Skin of body (tissue), 2 donors: ENCODE results near the gene KPRP. TPM values are rescaled to one million over a fixed set of nuclear protein-coding genes. Genes with fewer than 3 reads are reported as not detected.

Experiments
- DNase-seq: peaks from one replicate; lab custom pipeline; 2025; lab: John Stamatoyannopoulos, UW
- total RNA-seq: library from RNA; depleted of rRNA; stranded (reverse); fragments of >200 nt; gene quantifications from one replicate; pipeline ENCODE4 v1.2.3, GENCODE V29; 2014

Gene KPRP, protein sequence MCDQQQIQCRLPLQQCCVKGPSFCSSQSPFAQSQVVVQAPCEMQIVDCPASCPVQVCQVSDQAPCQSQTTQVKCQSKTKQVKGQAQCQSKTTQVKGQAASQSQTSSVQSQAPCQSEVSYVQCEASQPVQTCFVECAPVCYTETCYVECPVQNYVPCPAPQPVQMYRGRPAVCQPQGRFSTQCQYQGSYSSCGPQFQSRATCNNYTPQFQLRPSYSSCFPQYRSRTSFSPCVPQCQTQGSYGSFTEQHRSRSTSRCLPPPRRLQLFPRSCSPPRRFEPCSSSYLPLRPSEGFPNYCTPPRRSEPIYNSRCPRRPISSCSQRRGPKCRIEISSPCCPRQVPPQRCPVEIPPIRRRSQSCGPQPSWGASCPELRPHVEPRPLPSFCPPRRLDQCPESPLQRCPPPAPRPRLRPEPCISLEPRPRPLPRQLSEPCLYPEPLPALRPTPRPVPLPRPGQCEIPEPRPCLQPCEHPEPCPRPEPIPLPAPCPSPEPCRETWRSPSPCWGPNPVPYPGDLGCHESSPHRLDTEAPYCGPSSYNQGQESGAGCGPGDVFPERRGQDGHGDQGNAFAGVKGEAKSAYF
- total RNA-seq: 0.89 TPM

DNA sequence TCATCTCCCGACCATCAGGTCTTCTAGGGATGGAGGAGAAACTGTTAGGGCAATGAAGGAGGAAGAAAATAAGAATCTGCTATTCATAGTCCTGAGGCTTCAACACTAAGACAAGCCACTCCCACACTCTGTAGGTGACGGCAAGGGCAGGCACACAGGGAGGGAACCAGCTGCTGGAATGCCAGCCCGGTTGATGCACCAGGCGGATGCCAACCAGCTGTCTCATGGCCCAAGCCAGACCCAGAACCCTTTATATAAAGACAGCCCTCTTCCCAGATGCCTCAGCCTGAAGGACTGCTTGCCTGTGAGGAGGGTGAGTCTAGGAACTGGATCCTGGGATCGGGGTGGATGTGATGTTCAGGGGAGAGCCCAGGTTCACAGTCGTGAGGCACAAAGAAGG lies at the start of gene KPRP:
TSS of gene KPRP (plus strand) at position 279 of the 400 bp plus-strand sequence. CDS start 1,564 bp downstream, outside the sequence.
- no peak for DNase-seq

DNA sequence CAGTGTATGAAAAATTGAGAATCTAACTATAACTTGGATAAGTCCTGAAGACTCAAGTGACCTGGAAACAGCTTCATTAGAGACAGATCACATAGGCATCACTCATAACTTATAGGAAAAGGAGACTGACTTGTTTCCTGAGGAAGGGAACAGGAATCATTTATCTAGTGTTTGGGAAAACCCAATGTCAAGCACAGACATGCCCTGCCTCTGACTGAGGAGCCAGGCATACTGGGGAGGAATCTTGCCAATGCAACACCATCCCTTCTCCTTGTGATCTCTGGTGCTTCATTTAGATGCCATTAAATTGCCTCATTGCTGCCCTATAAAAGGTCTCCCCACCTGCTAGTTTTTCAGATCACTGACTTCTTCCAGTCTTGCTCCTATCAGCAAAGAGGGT lies 39.6 kb upstream of the KPRP start:
- no peak for DNase-seq

DNA sequence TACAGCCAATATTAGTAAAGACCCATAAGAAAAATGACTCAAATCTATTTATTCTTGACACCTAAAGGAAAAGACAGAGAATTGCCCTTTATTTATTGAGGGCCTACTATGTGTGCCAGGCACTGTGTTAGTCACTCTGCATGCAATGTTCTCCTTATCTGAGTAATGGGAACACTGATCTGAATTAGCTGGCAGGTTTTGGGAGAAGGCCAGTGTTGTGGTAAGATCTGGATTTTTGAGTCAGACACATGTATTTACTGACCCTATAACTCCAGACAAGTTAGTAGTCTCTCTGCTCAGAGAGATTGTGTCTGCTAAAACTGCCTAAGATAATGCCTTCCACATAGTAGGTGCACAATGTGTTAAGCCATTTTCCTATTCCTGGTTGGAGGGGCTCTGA lies 32.6 kb upstream of the KPRP start:
- no peak for DNase-seq

DNA sequence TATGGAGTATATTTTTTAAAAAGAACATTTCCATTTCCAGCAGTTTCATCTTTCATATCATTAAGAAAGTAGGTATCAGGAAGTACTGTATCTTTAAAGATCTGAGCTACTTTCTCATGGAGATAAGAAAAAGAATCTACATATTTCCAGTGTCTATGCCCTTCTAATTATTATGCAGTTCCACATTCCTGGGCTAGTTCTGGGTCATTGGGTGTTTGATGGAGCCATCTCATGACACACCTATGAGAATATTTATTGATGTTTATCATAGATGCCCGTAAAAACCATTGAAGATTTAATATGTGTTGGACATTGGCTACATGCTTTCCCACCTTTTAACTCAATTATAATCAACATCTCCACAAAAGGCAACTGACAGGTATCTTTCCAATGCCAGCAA lies 28.8 kb upstream of the KPRP start:
- DNase-seq: no peak

DNA sequence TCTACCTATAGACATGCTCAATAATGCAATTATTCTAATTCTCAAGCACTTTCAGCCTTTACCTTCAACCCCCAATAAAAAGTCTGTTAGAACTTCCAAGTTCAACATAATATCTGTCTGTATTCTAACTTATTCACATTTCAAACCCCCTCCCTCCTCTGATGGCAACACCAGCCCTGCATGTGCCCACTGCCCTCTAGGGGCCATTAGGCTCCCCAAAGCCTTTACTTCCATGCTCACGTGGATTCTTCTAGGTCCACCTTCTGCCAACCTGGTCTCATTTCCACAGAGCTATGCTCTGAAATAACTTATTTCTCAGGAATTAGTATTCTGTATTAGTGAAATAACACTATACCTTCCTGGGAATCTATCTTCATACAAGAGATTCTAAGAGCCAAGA lies 22.2 kb upstream of the KPRP start:
- DNase-seq: no peak

DNA sequence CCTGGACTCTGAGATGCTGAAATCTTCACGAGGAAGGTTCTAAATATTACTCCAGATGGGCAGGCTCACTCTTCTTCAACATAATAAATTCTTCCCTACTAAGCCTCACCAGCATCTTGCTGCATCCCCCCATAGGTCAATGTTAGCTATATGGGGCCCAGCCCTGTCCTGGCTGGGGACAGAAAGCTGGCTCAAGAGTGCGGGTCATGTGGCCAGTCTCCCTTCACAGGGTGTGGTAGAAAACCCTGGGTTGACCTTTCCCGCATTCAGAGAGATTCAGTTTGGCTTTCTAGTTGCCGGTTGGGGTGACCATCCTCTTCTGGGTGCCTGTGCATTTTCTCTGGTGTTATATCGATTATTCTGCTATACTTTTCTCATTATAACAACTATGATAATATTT lies 19.8 kb upstream of the KPRP start:
- no peak for DNase-seq

DNA sequence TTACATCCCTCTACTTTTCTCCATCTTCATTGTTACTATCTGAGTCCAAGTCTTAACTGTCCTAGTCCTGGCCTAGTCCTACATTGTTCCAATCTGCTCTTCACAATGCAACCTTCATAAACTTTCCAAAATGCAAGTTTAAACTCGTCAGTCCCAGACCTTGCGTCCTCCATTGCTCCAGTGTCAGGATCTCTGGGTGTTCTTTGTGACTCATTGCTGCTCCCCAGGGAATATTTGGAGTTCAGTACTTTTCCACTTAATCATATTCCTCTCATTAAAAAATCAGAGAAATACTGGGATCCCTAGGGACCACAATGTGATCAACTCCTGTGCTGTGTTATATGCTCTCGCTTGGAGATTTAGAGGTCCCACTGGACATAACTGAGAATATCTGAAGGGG lies 18.0 kb upstream of the KPRP start:
- DNase-seq: no peak

DNA sequence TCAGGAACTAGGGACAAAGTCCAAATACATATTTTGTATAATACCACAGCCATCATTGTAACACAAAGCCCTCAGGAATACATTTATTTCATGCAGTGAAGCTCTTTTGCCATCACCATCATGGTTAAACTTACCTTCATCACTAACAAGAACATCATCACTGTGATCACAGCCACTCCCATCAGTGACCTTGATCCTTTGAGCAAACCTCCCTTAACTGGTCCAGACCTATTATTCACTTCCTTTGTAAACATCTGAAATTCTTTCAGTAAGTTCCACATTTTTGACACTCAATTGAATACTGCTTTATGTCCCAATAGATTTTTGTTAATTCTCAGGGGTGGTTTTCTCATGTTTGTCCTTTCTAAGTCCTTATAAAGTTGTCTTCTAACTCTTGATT lies 16.2 kb upstream of the KPRP start:
- DNase-seq: no peak

DNA sequence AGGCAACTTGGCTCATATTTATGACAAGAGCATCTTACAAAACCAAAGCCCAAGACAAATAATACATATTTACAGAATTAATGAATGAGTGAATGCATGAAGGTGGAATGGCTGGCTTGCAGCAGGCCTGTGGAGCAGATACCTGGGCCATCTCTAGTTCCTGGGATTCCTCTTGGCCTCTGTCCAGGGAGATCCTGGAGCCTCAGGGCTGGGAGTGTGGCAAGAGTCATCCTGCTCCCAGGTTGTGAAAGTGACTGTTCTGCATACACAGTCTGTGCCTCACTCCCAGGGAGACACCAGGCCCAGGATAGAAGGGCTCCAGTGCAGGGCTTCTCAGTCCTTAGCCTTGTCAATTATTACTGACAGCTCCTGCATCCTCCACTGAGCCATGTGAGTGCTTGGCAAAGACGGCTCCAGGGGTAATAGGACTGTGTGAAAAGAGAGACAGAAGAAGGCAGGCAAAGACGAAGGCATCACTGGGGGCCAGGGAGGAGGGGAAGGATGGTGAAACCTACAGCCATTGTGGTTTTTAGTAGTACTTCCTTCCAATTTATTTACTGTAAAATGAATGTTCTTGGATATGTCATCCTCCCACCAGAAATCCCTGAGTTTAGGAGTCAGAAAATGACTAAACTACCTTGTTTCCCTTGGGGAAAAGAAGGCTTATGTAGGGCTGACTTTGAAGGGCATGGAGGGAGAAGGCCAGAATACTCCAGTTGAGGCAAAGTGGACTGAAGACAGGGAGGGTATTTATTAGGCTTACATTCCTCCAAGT lies 14.3 kb upstream of the KPRP start:
- no peak for DNase-seq

DNA sequence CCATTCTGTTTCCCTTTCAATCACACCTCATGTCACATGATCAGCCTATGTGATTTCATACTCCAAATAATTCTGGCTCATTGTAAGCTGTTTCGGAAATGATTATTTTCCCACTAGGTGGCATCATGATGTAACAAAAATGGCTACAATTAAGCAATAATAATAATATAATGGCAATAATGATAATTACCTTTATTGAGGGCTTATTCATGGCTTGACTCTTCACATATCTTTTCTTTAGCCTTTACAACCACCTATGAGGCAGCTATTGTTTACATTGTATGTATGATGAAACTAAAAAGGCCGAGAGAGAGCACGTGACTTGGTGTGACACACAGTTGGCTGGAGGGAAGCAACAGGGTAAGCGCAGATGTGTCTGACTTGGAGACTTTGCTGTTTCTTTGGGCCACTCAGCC lies 12.5 kb upstream of the KPRP start:
- DNase-seq: no peak

DNA sequence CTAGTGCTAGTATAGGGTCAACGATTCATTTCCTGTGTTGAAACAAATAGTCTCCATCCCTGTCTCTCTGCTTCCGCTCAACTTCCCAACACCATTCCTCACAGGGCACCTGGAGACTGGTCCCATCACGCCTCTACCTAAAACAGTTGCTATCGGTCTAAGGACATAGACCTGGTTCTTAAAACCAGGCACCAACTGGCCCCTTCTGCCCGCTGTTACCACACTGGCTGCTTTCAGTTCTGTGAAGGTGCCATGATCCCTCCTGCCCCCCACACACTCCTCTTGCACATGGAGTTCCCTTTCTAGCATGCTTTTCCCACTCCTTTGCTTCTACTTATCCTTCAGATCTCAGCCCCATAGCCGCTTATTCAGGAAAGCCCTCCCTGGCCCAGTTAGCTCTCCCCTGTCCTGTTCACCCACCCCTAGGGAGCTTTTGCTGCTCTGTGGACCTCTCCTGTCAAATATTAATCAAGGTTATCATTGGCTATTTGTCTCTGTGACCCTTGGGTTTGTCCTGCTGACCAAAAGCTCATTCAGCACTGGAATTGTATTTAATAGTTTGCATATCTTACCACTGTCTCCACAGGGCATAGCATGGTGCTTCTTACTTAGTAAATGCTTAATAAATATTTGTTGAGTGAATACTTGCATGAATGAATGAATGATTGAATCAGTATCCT lies 11.9 kb upstream of the KPRP start:
- DNase-seq: no peak

DNA sequence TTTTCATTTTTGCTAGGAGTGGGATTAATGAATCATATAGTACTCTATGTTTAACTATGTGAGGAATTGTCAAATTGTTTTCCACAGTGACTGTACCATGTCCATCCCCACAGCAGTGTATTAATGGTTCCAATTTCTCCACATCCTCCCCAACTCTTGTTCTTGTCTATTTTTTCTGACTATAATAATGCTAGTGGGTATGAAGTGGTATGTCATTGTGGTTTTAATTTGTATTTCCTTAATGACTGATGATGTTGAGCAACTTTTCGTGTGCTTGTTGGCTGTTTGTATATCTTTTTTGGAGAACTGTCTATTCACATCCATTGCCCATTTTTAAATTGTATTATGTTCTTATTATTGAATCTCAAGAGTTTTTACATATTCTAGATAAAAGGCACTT lies 10.0 kb upstream of the KPRP start:
- DNase-seq: no peak

DNA sequence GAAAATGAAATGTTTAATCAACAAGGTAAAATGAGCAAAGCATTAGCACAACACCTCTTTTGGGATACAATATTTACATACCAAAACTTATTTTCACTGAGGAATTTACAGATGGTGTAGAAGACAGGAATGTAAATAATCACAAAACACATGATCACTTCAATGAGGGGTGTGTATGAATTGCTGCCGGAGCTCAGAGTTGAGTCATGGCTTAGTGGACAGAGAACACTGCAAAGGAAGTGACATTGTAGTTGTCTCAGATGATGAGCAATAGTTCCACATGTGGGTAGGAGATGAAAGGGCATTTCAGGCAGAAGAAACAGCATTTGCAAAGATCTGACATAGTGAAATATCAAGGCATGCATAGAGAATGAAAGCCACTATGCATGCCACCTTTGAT lies 5.6 kb upstream of the KPRP start:
- DNase-seq: no peak

DNA sequence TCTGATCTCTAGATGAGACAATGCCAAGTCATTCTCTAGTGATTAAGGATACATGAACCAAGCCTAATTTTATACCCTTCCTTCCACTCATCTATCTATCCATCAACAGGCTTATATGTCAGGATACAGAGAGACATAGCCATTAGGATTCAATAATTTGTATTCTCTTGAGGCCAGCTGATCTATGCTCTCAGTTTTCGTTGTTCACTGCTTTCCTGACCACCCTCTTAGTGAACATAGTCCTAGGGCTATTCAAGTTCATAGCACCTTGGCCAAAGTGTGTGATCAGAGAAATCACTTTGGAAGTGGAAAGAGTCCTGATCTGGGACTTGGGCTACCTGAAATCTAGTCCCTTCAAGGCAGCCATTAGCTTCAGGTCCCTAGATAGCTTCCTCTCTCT lies 4.2 kb upstream of the KPRP start:
- no peak for DNase-seq

DNA sequence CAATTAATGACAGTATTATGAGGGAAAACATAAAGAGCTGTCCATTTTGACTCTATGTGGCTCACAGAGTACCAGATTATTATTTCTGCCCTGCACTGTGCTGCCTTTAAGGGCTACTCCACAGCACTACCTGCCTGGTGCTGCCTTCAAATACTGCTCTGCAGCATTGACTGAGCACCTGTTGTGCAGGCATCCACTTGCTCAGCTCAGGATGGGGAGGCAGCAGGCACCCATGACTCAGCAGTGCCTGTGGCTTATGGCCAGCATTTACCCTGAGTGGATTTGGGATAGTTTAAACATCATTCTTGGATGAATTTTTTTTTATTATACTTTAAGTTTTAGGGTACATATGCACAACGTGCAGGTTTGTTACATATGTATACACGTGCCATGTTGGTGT lies 953 bp upstream of the KPRP start:
- DNase-seq: no peak

DNA sequence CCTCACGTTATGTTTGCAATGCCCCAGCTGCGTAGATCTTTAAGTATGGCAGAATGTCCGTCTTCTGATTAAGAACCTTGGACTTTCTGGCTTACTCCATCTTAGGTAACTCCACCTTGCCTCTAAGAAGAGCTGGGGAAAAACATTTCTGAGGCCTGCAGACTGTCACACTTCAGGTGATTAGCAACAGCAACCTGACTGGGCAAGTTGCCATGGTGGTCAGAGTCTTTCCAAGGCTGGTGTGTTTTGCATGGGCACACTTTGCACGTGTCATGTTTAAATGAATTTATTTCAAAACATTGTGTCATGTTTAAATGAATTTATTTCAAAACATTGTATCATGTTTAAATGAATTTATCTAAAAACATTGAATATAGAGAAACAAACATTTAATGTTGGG lies 811 bp downstream of the KPRP start:
- DNase-seq: no peak

DNA sequence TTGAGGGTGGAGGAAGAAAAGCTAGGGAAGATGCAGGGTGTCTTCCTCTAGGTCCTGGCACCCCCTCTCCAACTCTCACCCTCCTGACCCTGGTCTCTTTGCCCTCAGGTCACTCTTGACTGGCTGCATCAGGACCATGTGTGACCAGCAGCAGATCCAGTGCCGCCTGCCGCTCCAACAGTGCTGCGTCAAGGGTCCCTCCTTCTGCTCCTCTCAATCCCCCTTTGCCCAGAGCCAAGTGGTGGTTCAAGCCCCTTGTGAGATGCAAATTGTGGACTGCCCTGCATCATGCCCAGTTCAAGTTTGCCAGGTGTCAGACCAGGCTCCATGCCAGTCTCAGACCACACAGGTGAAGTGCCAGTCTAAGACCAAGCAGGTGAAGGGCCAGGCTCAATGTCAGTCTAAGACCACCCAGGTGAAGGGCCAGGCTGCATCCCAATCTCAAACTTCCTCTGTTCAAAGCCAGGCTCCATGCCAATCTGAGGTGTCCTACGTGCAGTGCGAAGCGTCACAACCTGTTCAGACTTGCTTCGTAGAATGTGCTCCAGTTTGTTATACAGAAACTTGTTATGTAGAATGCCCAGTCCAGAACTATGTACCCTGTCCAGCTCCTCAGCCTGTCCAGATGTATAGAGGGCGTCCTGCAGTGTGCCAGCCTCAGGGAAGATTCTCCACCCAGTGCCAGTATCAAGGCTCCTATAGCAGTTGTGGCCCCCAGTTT lies 1.8 kb downstream of the KPRP start:
- no peak for DNase-seq

DNA sequence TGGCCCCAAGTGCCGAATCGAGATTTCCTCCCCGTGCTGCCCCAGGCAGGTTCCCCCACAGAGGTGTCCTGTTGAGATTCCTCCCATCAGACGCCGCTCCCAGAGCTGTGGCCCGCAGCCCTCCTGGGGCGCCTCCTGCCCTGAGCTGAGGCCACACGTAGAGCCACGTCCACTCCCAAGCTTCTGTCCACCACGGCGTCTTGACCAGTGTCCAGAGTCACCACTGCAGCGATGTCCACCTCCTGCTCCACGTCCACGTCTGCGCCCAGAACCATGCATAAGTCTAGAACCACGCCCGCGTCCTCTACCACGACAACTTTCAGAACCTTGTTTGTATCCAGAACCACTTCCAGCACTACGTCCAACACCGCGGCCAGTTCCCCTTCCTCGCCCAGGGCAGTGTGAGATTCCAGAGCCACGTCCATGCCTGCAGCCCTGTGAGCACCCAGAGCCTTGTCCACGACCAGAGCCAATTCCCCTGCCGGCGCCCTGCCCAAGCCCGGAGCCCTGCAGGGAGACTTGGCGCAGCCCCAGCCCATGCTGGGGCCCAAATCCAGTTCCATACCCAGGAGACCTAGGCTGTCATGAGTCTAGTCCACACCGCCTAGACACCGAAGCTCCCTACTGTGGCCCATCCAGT lies 2.8 kb downstream of the KPRP start:
- no peak for DNase-seq

DNA sequence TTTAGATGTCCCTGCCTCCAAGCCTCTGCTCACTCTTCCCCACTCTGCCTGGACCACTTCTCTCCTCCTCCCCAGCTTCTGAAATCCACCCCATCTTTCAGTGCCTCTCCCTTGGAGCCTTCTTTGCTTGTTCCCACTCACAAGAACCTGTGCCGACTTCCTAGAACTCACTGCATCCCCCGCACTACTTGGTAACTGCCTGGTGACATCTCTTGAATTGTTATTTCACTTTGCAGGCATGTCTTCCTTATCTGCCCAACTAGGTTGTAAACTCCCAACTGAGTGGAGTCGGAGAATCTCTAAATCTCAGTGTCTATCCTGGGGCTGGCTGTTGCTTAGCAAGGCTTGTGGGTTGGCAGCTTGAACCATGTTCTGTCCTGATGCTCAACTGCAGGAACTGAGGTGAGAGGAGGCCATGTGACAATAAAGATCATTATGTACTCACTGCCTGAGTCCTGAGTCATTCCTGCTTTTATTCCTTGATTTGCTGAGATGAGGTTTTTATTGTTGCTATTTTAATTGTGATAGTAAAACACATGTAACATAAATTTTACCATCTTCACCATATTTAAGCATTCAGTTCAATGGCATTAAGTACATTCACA lies 3.9 kb downstream of the KPRP start:
- no peak for DNase-seq

DNA sequence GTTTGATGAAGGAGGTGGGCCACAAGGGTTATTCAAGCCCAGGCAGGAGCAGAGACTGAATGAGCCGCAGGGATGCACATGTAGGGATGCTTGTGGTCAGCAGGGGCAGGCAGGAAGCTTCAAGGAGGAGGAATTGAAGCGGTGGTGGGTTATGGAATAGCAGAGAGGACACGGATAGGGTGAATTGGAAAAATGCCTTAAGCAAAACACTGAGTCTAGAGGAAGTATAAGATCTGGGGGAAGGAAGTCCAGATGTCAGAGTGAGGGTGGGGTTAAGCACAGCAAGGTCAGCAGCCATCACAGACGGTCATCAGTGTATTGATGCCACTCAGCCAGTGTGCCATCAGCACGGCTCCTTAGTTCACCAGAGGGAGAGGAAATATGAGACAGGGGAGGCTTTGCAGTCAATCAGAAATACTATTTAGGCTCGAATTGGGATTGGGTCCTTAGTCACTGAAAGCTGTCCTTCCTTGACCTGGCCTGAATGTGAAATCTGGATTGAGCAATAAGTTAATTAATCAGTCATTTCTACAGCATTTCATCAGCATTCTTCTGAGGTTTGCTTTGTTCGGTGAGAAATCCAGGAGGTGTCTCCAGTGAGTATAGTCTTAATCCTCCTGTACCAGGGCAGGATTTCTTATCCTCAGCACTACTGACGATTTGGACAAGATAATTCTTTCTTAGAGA lies 11.2 kb downstream of the KPRP start:
- DNase-seq: no peak
